Ecto neural progenitor cell (in vitro differentiated cells): ENCODE measurements around the gene THSD8.
A peak's percentile ranks its signal among the peaks of the same experiment; 100 is the strongest.
"Not testable (repeated sequence)": the region's sequence is repeated elsewhere in the genome, so short reads cannot be mapped to it uniquely, and the experiment has no call there.

Experiments
- DNase-seq: peaks from one replicate; pipeline ENCODE4 v3.0.0-alpha.2; 2018; ENCODE audit warnings: low spot score

The THSD8 gene

GRCh38 chr19:12825254-12826131 lies 23.6 kb downstream of the THSD8 start:
- DNase-seq: peak; percentile 89

GRCh38 chr19:12828494-12828893 lies 26.6 kb downstream of the THSD8 start:
- DNase-seq: peak; percentile 72

GRCh38 chr19:12833418-12833737 lies 31.5 kb downstream of the THSD8 start:
- no peak for DNase-seq

- DNase-seq: peak; percentile 81
These were observed 32.1 kb downstream of the THSD8 start for GRCh38 chr19:12833738-12834565.

GRCh38 chr19:12834566-12834943 lies 32.7 kb downstream of the THSD8 start, which contains the start of gene RTBDN:
Gene RTBDN, minus strand, starts transcription at chr19:12834579. Its CDS starts 4,600 bp downstream, at chr19:12829979.
- DNase-seq: no peak

GRCh38 chr19:12834976-12835757 lies 33.3 kb downstream of the THSD8 start:
- DNase-seq: peak; percentile 67

- DNase-seq: no peak
These were observed 34.6 kb downstream of the THSD8 start for GRCh38 chr19:12836529-12836863.

- DNase-seq: no peak
These were observed 35.4 kb downstream of the THSD8 start for GRCh38 chr19:12837225-12837624.

- peak; percentile 82 for DNase-seq
These were observed 36.5 kb downstream of the THSD8 start, which contains the start of gene MAST1 for GRCh38 chr19:12838182-12838885. Gene MAST1, plus strand, starts transcription at chr19:12838515. Its CDS starts 58 bp downstream, at chr19:12838573.

- DNase-seq: no peak
These were observed 37.3 kb downstream of the THSD8 start for GRCh38 chr19:12838886-12839756.

- DNase-seq: peak; percentile 98
These were observed 38.5 kb downstream of the THSD8 start for GRCh38 chr19:12840091-12841079.

GRCh38 chr19:12841094-12841493 lies 39.2 kb downstream of the THSD8 start:
- peak; percentile 96 for DNase-seq

- no peak for DNase-seq
These were observed 40.6 kb downstream of the THSD8 start for GRCh38 chr19:12842511-12842910.

- no peak for DNase-seq
These were observed 41.5 kb downstream of the THSD8 start for GRCh38 chr19:12843328-12843727.

GRCh38 chr19:12843999-12844732 lies 42.3 kb downstream of the THSD8 start:
- DNase-seq: no peak

GRCh38 chr19:12846613-12847012 lies 44.7 kb downstream of the THSD8 start:
- not testable (repeated sequence) for DNase-seq

GRCh38 chr19:12847159-12848139 lies 45.6 kb downstream of the THSD8 start:
- DNase-seq: peak; percentile 95
